ENCODE data around the gene GPR108. TPM values are rescaled to one million over a fixed set of nuclear protein-coding genes. Genes with fewer than 3 reads are reported as not detected.

GPR108 gene
- polyA plus RNA-seq, 1 of the 3 experiments (the other 2 are of a cell fraction): 54.2 TPM

DNA sequence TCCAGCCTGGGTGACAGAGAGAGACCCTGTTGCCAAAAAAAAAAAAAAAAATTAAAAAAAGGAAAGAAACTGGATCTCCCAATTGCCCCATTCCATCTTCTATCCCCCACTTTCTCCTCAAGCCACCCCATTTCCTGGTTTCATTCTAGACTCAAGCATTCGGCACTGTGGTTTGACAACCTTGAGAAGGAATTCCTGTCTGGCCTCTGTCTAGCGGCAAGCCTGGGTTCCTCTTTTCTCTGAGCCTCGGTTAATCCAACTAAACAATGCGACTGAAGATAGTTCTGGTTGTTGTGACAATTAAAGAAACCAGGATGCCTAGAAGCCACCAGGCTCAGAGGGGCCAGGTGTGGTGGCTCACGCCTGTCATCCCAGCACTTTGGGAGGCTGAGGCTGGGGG is 13.6 kb downstream of the GPR108 start:
- H2AFZ ChIP-seq (ENCODE audit: low read depth): no peak overlapping the region
- H3K36me3 ChIP-seq (replicated peaks in 1 of 2; ENCODE audit: control insufficient read depth in 1 of 2, insufficient read depth in 2 of 2, low read length in 1 of 2): no peaks in the 10 kb centered on the region
- 50% methylated on average over 4 of the region's 5 CpGs for WGBS (ENCODE audit: low lambda C conversion rate)
- no peak overlapping the region for H3K4me3 ChIP-seq (ENCODE audit: low read depth in 2 of 2, low read length in 1 of 2)
- ChIA-PET POLR2A (no interaction called here), CTCF (interaction anchor here (1.4 kb wide), 1 partner anchor 9 kb away, joined by 4 read pairs; no protein-coding TSS in a partner anchor)
- no peaks in the 10 kb centered on the region for H3K9me2 ChIP-seq
- no peak for TF ChIP-seq ELF1 (IDR thresholded peaks at IDR 0.05)
- TF ChIP-seq, protein P1, sequence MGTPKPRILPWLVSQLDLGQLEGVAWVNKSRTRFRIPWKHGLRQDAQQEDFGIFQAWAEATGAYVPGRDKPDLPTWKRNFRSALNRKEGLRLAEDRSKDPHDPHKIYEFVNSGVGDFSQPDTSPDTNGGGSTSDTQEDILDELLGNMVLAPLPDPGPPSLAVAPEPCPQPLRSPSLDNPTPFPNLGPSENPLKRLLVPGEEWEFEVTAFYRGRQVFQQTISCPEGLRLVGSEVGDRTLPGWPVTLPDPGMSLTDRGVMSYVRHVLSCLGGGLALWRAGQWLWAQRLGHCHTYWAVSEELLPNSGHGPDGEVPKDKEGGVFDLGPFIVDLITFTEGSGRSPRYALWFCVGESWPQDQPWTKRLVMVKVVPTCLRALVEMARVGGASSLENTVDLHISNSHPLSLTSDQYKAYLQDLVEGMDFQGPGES (IDR thresholded peaks at IDR 0.05; ENCODE audit: low read depth, low read length): no peak
- no peak for TF ChIP-seq SMC3 (IDR thresholded peaks at IDR 0.05; ENCODE audit: low read depth, low read length)
- TF ChIP-seq, protein P2, sequence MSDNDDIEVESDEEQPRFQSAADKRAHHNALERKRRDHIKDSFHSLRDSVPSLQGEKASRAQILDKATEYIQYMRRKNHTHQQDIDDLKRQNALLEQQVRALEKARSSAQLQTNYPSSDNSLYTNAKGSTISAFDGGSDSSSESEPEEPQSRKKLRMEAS (IDR thresholded peaks at IDR 0.05; ENCODE audit: low read depth): no peak
- TF ChIP-seq USF1 (IDR thresholded peaks at IDR 0.05; ENCODE audit: borderline replicate concordance, low read depth): no peak
- no peaks in the 10 kb centered on the region for H3K4me1 ChIP-seq (ENCODE audit: control insufficient read depth in 1 of 2, insufficient read depth in 2 of 2, low read depth in 1 of 2, low read length in 1 of 2)
- H3K9ac ChIP-seq: no peak overlapping the region
- H4K20me1 ChIP-seq (ENCODE audit: insufficient read depth): no peaks in the 10 kb centered on the region
- peaks cover 18% of the 10 kb centered on the region for H3K27me3 ChIP-seq (ENCODE audit: insufficient read depth)
- no peak for DNase-seq
- H3K4me2 ChIP-seq: no peak overlapping the region
- no peaks in the 10 kb centered on the region for H3K9me3 ChIP-seq
- no peak overlapping the region for H3K27ac ChIP-seq (ENCODE audit: low read depth in 2 of 2, low read length in 1 of 2)
- no peaks in the 10 kb centered on the region for H3K79me2 ChIP-seq (ENCODE audit: insufficient read depth)
- no peaks in the 10 kb centered on the region for H3F3A ChIP-seq (replicated peaks; ENCODE audit: insufficient read depth)

DNA sequence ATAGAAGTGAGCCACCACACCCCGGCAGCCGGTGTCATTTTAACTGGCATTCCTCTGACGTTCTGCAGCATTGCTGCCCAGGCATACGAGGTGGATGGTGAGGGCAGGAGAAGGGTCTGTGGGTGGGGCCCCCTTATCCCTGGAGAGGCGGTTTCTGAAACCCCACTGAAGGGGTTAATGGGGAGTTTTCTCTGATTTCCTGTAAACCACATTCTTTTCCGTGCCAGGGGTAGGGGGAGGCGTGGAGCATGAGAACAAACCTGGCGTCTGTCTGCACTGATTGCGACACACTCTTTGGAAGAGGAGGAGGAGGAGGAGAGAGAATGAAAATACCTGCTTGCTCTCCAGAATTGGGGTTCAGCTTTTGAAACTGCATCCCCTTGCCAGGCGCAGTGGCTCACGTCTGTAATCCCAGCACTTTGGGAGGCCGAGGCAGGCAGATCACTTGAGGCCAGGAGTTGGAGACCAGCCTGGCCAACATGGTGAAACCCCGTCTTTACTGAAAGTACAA is 14.2 kb downstream of the GPR108 start:
- ChIA-PET POLR2A (no interaction called here), CTCF (interaction anchor here (0.7 kb wide), 1 partner anchor 597 kb away, joined by 3 read pairs; no protein-coding TSS in a partner anchor)
- Histone ChIP-seq H3K9ac (no peak overlapping the region), H3K4me3 (ENCODE audit: low read depth in 2 of 2, low read length in 1 of 2) (no peak overlapping the region), H3K4me1 (ENCODE audit: control insufficient read depth in 1 of 2, insufficient read depth in 2 of 2, low read depth in 1 of 2, low read length in 1 of 2) (no peaks in the 10 kb centered on the region), H3K27ac (ENCODE audit: low read depth in 2 of 2, low read length in 1 of 2) (no peak overlapping the region), H3K9me3 (no peaks in the 10 kb centered on the region), H3K27me3 (ENCODE audit: insufficient read depth) (peaks cover 18% of the 10 kb centered on the region), H3K4me2 (no peak overlapping the region), H4K20me1 (ENCODE audit: insufficient read depth) (no peaks in the 10 kb centered on the region), H3K79me2 (ENCODE audit: insufficient read depth) (no peaks in the 10 kb centered on the region), H3F3A (replicated peaks; ENCODE audit: insufficient read depth) (no peaks in the 10 kb centered on the region), H3K36me3 (replicated peaks in 1 of 2; ENCODE audit: control insufficient read depth in 1 of 2, insufficient read depth in 2 of 2, low read length in 1 of 2) (no peaks in the 10 kb centered on the region), H2AFZ (ENCODE audit: low read depth) (no peak overlapping the region), H3K9me2 (no peaks in the 10 kb centered on the region)
- no peak for DNase-seq
- 13% methylated on average over 12 of the region's 13 CpGs for WGBS (ENCODE audit: low lambda C conversion rate)
- TF ChIP-seq, protein P2 (IDR thresholded peaks at IDR 0.05; ENCODE audit: low read depth): no peak
- TF ChIP-seq RAD21 (IDR thresholded peaks at IDR 0.05; ENCODE audit: low read length) (no peak), GABPA (IDR thresholded peaks at IDR 0.05; ENCODE audit: low read depth) (no peak), FOXJ3 (CRISPR knock-in tag; IDR thresholded peaks at IDR 0.05) (no peak), MEF2A (IDR thresholded peaks at IDR 0.05; ENCODE audit: borderline replicate concordance, low read depth) (no peak), RXRA (IDR thresholded peaks at IDR 0.05; ENCODE audit: borderline replicate concordance, low read depth) (no peak), YY1 (IDR thresholded peaks at IDR 0.05; ENCODE audit: low read depth) (no peak), ELF1 (IDR thresholded peaks at IDR 0.05) (no peak), TCF12 (IDR thresholded peaks at IDR 0.05) (no peak), NRF1 (IDR thresholded peaks at IDR 0.05; ENCODE audit: low read depth, low read length) (no peak), FOXM1 (IDR thresholded peaks at IDR 0.05; ENCODE audit: low read depth) (no peak)
- TF ChIP-seq, protein P1 (IDR thresholded peaks at IDR 0.05; ENCODE audit: low read depth, low read length): no peak
- TF ChIP-seq, protein P3, sequence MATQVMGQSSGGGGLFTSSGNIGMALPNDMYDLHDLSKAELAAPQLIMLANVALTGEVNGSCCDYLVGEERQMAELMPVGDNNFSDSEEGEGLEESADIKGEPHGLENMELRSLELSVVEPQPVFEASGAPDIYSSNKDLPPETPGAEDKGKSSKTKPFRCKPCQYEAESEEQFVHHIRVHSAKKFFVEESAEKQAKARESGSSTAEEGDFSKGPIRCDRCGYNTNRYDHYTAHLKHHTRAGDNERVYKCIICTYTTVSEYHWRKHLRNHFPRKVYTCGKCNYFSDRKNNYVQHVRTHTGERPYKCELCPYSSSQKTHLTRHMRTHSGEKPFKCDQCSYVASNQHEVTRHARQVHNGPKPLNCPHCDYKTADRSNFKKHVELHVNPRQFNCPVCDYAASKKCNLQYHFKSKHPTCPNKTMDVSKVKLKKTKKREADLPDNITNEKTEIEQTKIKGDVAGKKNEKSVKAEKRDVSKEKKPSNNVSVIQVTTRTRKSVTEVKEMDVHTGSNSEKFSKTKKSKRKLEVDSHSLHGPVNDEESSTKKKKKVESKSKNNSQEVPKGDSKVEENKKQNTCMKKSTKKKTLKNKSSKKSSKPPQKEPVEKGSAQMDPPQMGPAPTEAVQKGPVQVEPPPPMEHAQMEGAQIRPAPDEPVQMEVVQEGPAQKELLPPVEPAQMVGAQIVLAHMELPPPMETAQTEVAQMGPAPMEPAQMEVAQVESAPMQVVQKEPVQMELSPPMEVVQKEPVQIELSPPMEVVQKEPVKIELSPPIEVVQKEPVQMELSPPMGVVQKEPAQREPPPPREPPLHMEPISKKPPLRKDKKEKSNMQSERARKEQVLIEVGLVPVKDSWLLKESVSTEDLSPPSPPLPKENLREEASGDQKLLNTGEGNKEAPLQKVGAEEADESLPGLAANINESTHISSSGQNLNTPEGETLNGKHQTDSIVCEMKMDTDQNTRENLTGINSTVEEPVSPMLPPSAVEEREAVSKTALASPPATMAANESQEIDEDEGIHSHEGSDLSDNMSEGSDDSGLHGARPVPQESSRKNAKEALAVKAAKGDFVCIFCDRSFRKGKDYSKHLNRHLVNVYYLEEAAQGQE (IDR thresholded peaks at IDR 0.05; ENCODE audit: low read depth, low read length): no peak

All from SK-N-SH (cell line).